Measurements from ENCODE around the gene SOS1.
A peak's percentile ranks its signal among the peaks of the same experiment; 100 is the strongest.
"Not testable (repeated sequence)": the region's sequence is repeated elsewhere in the genome, so short reads cannot be mapped to it uniquely, and the experiment has no call there.

Gene SOS1

DNA sequence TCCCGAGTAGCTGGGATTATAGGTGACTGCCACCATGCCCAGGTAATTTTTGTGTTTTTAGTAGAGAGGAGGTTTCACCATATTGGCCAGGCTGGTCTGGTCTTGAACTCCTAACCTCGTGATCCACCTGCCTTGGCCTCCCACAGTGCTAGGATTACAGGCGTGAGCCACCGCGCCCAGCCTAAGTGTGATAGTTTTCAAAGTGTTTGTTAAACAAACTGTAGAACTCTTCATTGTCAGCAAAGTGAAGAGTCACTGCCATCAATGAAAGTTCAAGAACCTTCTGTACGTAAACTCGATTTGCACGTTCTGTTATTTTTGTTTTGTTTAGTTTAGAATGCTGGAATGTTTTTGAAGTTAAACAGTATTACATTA lies 18.0 kb upstream of the SOS1 start:
- H3K36me3 ChIP-seq (ENCODE audit: control insufficient read depth, insufficient read depth, low read length), result no peaks in the 10 kb centered on the region
- H3K4me3 ChIP-seq (replicated peaks; ENCODE audit: low read depth, low read length), result no peak overlapping the region
- TF ChIP-seq, protein P1, sequence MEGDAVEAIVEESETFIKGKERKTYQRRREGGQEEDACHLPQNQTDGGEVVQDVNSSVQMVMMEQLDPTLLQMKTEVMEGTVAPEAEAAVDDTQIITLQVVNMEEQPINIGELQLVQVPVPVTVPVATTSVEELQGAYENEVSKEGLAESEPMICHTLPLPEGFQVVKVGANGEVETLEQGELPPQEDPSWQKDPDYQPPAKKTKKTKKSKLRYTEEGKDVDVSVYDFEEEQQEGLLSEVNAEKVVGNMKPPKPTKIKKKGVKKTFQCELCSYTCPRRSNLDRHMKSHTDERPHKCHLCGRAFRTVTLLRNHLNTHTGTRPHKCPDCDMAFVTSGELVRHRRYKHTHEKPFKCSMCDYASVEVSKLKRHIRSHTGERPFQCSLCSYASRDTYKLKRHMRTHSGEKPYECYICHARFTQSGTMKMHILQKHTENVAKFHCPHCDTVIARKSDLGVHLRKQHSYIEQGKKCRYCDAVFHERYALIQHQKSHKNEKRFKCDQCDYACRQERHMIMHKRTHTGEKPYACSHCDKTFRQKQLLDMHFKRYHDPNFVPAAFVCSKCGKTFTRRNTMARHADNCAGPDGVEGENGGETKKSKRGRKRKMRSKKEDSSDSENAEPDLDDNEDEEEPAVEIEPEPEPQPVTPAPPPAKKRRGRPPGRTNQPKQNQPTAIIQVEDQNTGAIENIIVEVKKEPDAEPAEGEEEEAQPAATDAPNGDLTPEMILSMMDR (IDR thresholded peaks at IDR 0.05; ENCODE audit: insufficient read depth, low read length, poor library complexity, severe bottlenecking), result no peak
- DNase-seq (ENCODE audit: extremely low read depth, insufficient read length), result no peak
- no peaks in the 10 kb centered on the region for H3K27me3 ChIP-seq (replicated peaks; ENCODE audit: control insufficient read depth, insufficient read depth, low read length)

DNA sequence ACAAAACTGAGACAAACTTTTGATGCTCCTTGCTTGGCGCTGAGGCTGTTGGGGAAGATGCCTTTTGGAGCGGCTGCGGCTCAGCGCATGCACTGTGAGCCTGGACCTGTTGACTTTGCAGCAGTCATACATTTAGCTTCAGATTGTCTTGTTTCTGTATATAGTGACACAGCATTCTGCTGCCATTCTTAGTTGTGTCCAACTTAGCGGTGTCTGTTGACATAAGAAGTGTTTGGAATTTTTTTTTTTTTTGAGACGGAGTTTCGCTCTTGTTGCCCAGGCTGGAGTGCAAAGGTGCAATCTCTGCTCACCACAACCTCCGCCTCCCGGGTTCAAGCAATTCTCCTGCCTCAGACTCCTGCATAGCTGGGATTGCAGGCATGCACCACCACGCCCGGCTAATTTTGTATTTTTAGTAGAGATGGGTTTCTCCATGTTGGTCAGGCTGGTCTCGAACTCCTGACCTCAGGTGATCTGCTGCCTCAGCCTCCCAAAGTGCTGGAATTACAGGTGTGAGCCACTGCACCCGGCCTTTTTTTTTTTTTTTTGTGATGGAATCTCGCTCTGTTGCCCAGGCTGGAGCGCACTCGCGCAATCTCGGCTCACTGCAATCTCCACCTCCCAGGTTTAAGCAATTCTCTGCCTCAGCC lies 17.5 kb upstream of the SOS1 start:
- not testable (repeated sequence) for DNase-seq (ENCODE audit: extremely low read depth, insufficient read length); H3K27me3 ChIP-seq (replicated peaks; ENCODE audit: control insufficient read depth, insufficient read depth, low read length); H3K36me3 ChIP-seq (ENCODE audit: control insufficient read depth, insufficient read depth, low read length); H3K4me3 ChIP-seq (replicated peaks; ENCODE audit: low read depth, low read length)

- DNase-seq (ENCODE audit: extremely low read depth, insufficient read length), result no peak
- Histone ChIP-seq H3K36me3 (ENCODE audit: control insufficient read depth, insufficient read depth, low read length) (no peaks in the 10 kb centered on the region), H3K27me3 (replicated peaks; ENCODE audit: control insufficient read depth, insufficient read depth, low read length) (no peaks in the 10 kb centered on the region), H3K4me3 (replicated peaks; ENCODE audit: low read depth, low read length) (no peak overlapping the region)
- TF ChIP-seq, protein P1 (IDR thresholded peaks at IDR 0.05; ENCODE audit: insufficient read depth, low read length, poor library complexity, severe bottlenecking), result no peak
Measured at GRCh38 chr2:39136799-39137198, 15.9 kb upstream of the SOS1 start.

GRCh38 chr2:39135690-39136259 lies 14.9 kb upstream of the SOS1 start:
- no peak overlapping the region for H3K4me3 ChIP-seq (replicated peaks; ENCODE audit: low read depth, low read length)
- TF ChIP-seq, protein P1 (IDR thresholded peaks at IDR 0.05; ENCODE audit: insufficient read depth, low read length, poor library complexity, severe bottlenecking), result no peak
- H3K36me3 ChIP-seq (ENCODE audit: control insufficient read depth, insufficient read depth, low read length), result no peaks in the 10 kb centered on the region
- DNase-seq (ENCODE audit: extremely low read depth, insufficient read length), result no peak
- no peaks in the 10 kb centered on the region for H3K27me3 ChIP-seq (replicated peaks; ENCODE audit: control insufficient read depth, insufficient read depth, low read length)

DNA sequence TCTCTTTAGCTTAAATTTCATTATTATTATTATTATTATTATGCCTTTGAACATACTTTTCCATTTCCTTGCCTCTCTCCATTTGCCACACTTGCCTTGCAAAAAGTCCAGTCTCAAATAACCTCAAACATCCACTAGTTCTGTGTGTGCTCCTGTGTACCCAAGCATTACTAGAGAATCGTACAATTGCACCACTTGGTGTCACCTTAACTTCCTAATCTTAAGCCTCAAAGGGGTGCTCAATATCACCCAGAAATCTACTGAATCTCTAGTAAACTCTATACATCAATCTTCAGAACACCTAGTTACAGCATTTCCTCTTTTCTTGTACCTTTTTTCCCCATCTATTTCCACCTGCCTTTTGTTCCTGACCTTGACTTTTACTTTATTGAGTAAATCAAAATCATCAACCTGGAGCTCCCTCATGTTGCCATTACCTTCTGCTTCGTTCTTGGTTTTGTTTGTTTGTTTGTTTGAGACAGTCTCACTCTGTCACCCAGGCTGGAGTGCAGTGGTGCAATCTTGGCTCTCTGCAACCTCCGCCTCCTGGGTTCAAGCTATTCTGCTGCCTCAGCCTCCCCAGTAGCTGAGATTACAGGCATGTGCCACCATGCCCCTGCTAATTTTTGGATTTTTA lies 12.5 kb upstream of the SOS1 start:
- DNase-seq (ENCODE audit: extremely low read depth, insufficient read length), result no peak
- H3K36me3 ChIP-seq (ENCODE audit: control insufficient read depth, insufficient read depth, low read length), result no peaks in the 10 kb centered on the region
- H3K4me3 ChIP-seq (replicated peaks; ENCODE audit: low read depth, low read length), result no peak overlapping the region
- H3K27me3 ChIP-seq (replicated peaks; ENCODE audit: control insufficient read depth, insufficient read depth, low read length), result no peaks in the 10 kb centered on the region
- TF ChIP-seq, protein P1 (IDR thresholded peaks at IDR 0.05; ENCODE audit: insufficient read depth, low read length, poor library complexity, severe bottlenecking), result no peak

GRCh38 chr2:39128919-39129391 lies 8.1 kb upstream of the SOS1 start:
- TF ChIP-seq, protein P1 (IDR thresholded peaks at IDR 0.05; ENCODE audit: insufficient read depth, low read length, poor library complexity, severe bottlenecking), result no peak
- no peak overlapping the region for H3K4me3 ChIP-seq (replicated peaks; ENCODE audit: low read depth, low read length)
- H3K36me3 ChIP-seq (ENCODE audit: control insufficient read depth, insufficient read depth, low read length), result no peaks in the 10 kb centered on the region
- DNase-seq (ENCODE audit: extremely low read depth, insufficient read length), result peak; percentile 40
- no peaks in the 10 kb centered on the region for H3K27me3 ChIP-seq (replicated peaks; ENCODE audit: control insufficient read depth, insufficient read depth, low read length)

All from GM06990 (cell line).